Smooth muscle cell (in vitro differentiated cells): ENCODE measurements around the gene PTMS. TPM values are rescaled to one million over a fixed set of nuclear protein-coding genes. Genes with fewer than 3 reads are reported as not detected.
"Not testable (repeated sequence)": the region's sequence is repeated elsewhere in the genome, so short reads cannot be mapped to it uniquely, and the experiment has no call there.

ENCODE experiments used
- DNase-seq: peaks from one replicate; lab custom pipeline; 2025; ENCODE audit not compliant: unreplicated experiment; lab: John Stamatoyannopoulos, UW
- H2AFZ ChIP-seq: fragments of 200-600 bp; sonication (generic); 2 replicates; pipeline ENCODE4 v1.6.0; 2016; ENCODE audit warnings: antibody characterized with exemption, low read depth, mild to moderate bottlenecking
- H3F3A ChIP-seq: fragments of 200-600 bp; sonication (generic); 2 replicates; pipeline ENCODE4 v1.6.0; 2017; ENCODE audit warnings: antibody characterized with exemption, low read depth
- H3K27ac ChIP-seq: fragments of 200-600 bp; sonication (generic); 2 replicates; pipeline ENCODE4 v1.5.1; 2016; ENCODE audit warnings: low read depth, mild to moderate bottlenecking
- H3K27me3 ChIP-seq: fragments of 200-600 bp; sonication (generic); 2 replicates; pipeline ENCODE4 v1.6.1; 2016; ENCODE audit warnings: low read depth, mild to moderate bottlenecking
- H3K36me3 ChIP-seq: fragments of 200-600 bp; sonication (generic); 2 replicates; pipeline ENCODE4 v1.5.1; 2016; ENCODE audit warnings: low read depth
- H3K4me1 ChIP-seq: fragments of 200-600 bp; sonication (generic); 2 replicates; pipeline ENCODE4 v1.5.1; 2016; ENCODE audit warnings: low read depth
- H3K4me2 ChIP-seq: fragments of 200-600 bp; sonication (generic); 2 replicates; pipeline ENCODE4 v1.6.0; 2016; ENCODE audit warnings: mild to moderate bottlenecking
- H3K4me3 ChIP-seq: fragments of 200-600 bp; sonication (generic); 2 replicates; pipeline ENCODE4 v1.5.1; 2016; ENCODE audit warnings: mild to moderate bottlenecking
- H3K79me2 ChIP-seq: fragments of 200-600 bp; sonication (generic); 2 replicates; pipeline ENCODE4 v1.6.0; 2016; ENCODE audit warnings: low read depth, mild to moderate bottlenecking
- H3K9ac ChIP-seq: fragments of 200-600 bp; sonication (generic); 2 replicates; pipeline ENCODE4 v1.6.0; 2016; ENCODE audit warnings: low read depth
- H3K9me3 ChIP-seq: fragments of 200-600 bp; sonication (generic); replicated peaks from 2 replicates; pipeline ENCODE4 v1.5.1; 2016; ENCODE audit warnings: low read depth
- H4K20me1 ChIP-seq: fragments of 200-600 bp; sonication (generic); 2 replicates; pipeline ENCODE4 v1.6.0; 2016; ENCODE audit warnings: low read depth
- CTCF ChIP-seq: fragments of 200-600 bp; sonication (generic); IDR thresholded peaks from 2 replicates; pipeline ENCODE4 v1.5.1; 2017; ENCODE audit warnings: borderline replicate concordance, mild to moderate bottlenecking, antibody characterized with exemption; ENCODE audit not compliant: insufficient read depth, poor library complexity, severe bottlenecking
- WGBS: methylation state at CpG from one replicate; pipeline ENCODE4 v1.1.7; 2016; ENCODE audit warnings: low lambda C conversion rate; 5-methylcytosine and 5-hydroxymethylcytosine counted together
- polyA plus RNA-seq: library from polyadenylated mRNA; unstranded; fragments of >200 nt; fragmentation: Nextera tagmentation; extraction: Ambion mirVana; gene quantifications from 2 replicates; pipeline ENCODE4 v1.2.1, GENCODE V29; 2016
- total RNA-seq: library from RNA; depleted of rRNA; stranded (reverse); fragments of >200 nt; gene quantifications from 2 replicates; pipeline ENCODE4 v1.2.3, GENCODE V29; 2014

Gene PTMS
- total and polyA plus RNA-seq, 2 experiments from 2014 or later, result 115 to 379 TPM

DNA sequence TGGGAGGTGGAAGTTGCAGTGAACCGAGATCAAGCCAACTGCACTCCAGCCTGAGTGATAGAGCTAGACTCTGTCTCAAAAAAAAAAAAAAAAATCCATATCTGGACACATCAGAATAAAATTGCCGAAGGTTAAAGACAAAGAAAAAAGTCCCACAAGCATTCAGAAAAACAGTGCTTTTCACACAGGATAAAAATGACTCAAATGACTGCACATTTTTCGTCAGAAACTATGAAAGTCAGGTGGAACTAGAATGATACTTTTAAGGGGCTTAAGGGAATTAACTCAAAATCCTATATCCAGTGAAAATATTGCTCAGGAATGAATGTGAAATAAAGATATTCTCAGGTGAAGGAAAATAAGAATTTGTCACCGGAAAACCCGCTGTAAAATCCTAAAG lies 29.4 kb upstream of the PTMS start:
- no peak for TF ChIP-seq CTCF
- H3K27ac ChIP-seq, result no peak overlapping the region
- DNase-seq, result no peak
- H3K9ac ChIP-seq, result no peak overlapping the region
- no peak overlapping the region for H3K4me2 ChIP-seq
- H3K79me2 ChIP-seq, result no peaks in the 10 kb centered on the region
- H2AFZ ChIP-seq, result no peak overlapping the region
- WGBS, result 98% methylated on average over 5 of the region's 5 CpGs
- no peaks in the 10 kb centered on the region for H3K4me1 ChIP-seq
- H3K9me3 ChIP-seq, result no peaks in the 10 kb centered on the region
- peaks cover 9% of the 10 kb centered on the region for H3F3A ChIP-seq
- no peaks in the 10 kb centered on the region for H3K27me3 ChIP-seq
- H3K36me3 ChIP-seq, result no peaks in the 10 kb centered on the region
- no peaks in the 10 kb centered on the region for H4K20me1 ChIP-seq
- no peak overlapping the region for H3K4me3 ChIP-seq

DNA sequence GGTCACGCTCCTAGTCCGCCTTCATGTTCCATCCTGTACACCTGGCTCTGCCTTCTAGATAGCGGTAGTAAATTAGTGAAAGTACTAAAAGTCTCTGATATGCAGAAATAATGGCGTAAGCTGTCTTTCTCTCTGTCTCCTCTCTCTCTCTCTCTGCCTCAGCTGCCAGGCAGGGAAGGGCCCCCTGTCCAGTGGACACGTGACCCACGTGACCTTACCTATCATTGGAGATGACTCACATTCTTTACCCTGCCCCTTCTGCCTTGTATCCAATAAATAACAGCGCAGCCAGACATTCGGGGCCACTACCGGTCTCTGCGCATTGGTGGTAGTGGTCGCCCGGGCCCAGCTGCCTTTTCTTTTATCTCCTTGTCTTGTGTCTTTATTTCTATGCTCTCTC lies 24.1 kb upstream of the PTMS start:
- not testable (repeated sequence) for H3K4me3 ChIP-seq, DNase-seq, H3K9me3 ChIP-seq, H3K27ac ChIP-seq, H3K9ac ChIP-seq, H3K27me3 ChIP-seq, H3F3A ChIP-seq, H2AFZ ChIP-seq, H4K20me1 ChIP-seq, H3K4me2 ChIP-seq, H3K79me2 ChIP-seq, H3K36me3 ChIP-seq, H3K4me1 ChIP-seq
- 93% methylated on average over 12 of the region's 12 CpGs for WGBS

- H3K27ac ChIP-seq, result no peak overlapping the region
- H3K4me3 ChIP-seq, result no peak overlapping the region
- H4K20me1 ChIP-seq, result peaks cover 3% of the 10 kb centered on the region
- no peak overlapping the region for H3K4me2 ChIP-seq
- 70% methylated on average over 3 of the region's 3 CpGs for WGBS
- no peak for DNase-seq
- H3K27me3 ChIP-seq, result no peaks in the 10 kb centered on the region
- H3F3A ChIP-seq, result peaks cover 9% of the 10 kb centered on the region
- no peak for TF ChIP-seq CTCF
- no peaks in the 10 kb centered on the region for H3K9me3 ChIP-seq
- H3K79me2 ChIP-seq, result no peaks in the 10 kb centered on the region
- no peaks in the 10 kb centered on the region for H3K4me1 ChIP-seq
- no peak overlapping the region for H3K9ac ChIP-seq
- H2AFZ ChIP-seq, result no peak overlapping the region
- peaks cover 2% of the 10 kb centered on the region for H3K36me3 ChIP-seq
These were observed 23.3 kb upstream of the PTMS start for GRCh38 chr12:6742834-6743233.

GRCh38 chr12:6743300-6743699 lies 22.9 kb upstream of the PTMS start:
- H3K9ac ChIP-seq, DNase-seq, H3K36me3 ChIP-seq, H3K4me2 ChIP-seq, H3K4me1 ChIP-seq, H3K9me3 ChIP-seq, H4K20me1 ChIP-seq, H3K79me2 ChIP-seq, H3K27ac ChIP-seq, H3F3A ChIP-seq, H3K4me3 ChIP-seq, H3K27me3 ChIP-seq, H2AFZ ChIP-seq: not testable (repeated sequence)
- WGBS, result 79% methylated on average over 7 of the region's 7 CpGs
